K562 treated with DMSO at 1 percent for 48 hours (cell line): ENCODE measurements around the gene SPATA19. TPM values are rescaled to one million over a fixed set of nuclear protein-coding genes. Genes with fewer than 3 reads are reported as not detected.

Experiments
- total RNA-seq: library from RNA; unstranded; fragments of 300-600 nt; gene quantifications from 2 replicates; pipeline ENCODE4 v1.2.3, GENCODE V29; 2022; ENCODE audit warnings: low replicate concordance; ENCODE audit errors: extremely low read depth

Gene SPATA19, protein sequence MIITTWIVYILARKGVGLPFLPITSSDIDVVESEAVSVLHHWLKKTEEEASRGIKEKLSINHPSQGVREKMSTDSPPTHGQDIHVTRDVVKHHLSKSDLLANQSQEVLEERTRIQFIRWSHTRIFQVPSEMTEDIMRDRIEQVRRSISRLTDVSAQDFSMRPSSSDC
- total RNA-seq, result not detected in 2 replicates

DNA sequence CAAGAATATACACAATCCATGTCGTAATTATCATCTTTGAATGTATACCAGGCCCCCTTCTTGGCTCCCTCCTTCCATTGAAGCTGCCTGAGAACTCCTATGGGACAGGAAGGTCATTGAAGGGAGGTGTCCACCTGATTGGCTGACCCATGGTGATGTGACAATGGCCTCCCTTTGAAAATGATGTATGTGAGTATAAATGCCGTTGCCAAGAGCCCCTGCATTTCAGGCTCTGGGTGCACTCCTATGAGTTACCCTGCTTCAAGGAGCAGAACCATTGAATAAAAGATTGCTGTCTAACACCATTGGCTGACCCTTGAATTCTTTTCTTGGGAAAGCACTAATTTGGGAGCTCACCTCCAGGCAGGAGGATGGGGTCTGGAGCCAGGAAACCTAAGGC, at the start of gene SPATA19:
Gene SPATA19 (minus strand): TSS at position 101 of the 400 bp plus-strand sequence. CDS start 67 bp downstream, at position 34.

Other genes starting within 250 kb of the SPATA19 start
- gene IGSF9B, start 111.5 kb upstream of the SPATA19 start, total RNA-seq, result not detected in 2 replicates
- not detected in 2 replicates for gene JAM3, start 223.6 kb upstream of the SPATA19 start, total RNA-seq